Spleen (tissue), 7 donors: ENCODE measurements around the gene PSMC6.

Source experiments
- POLR2A ChIP-seq, 3 donors: fragments of 450-650 bp; IDR thresholded peaks; one replicate each; pipeline ENCODE4 v1.5.1; 2017; ENCODE audit warnings: antibody characterized with exemption in 3 of 3, mild to moderate bottlenecking in 1 of 3
- TF ChIP-seq, protein P1 (sequence below), 11 experiments: fragments of 200-600 bp in 7 of 11; fragments of 450-650 bp in 4 of 11; sonication (generic) in 4 of 11; IDR thresholded peaks in 8 of 11; conservative IDR thresholded peaks in 3 of 11; 1 replicate in 7 of 11; 2 replicates in 4 of 11; pipeline versions ENCODE4 v1.4.0 to v1.8.0; 2016 to 2021; ENCODE audit warnings: antibody characterized with exemption in 11 of 11, inconsistent platforms in 4 of 11, mild to moderate bottlenecking in 1 of 11
- donor health status: DM: no; HTN: no; CAD: no; lungs with moderate emphysema.
- donor health status: DM: no; HTN: no; CAD: no.
- donor health status: DM: no; HTN: no; CAD: no.

DNA sequence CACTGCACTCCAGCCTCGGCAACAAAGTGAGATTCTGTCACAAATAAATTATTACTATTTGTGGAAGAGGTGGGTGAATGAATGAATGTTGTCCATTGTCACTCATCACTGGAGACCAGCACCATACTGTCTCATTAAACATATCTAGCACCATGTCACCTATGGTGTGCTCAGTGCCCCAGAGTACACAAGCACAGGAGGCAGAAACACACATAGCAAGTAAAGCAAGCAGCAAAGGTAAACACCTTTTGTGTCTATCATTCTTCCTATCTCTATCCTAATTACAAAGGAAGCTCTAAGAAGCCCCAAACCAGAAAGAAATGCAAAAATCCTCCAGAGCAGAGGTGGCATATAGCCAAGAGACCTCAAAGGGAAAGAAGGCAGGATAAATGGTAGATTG, 20.8 kb upstream of the PSMC6 start:
- TF ChIP-seq POLR2A (IDR thresholded peaks at IDR 0.05) = no peak
- TF ChIP-seq, protein P1, sequence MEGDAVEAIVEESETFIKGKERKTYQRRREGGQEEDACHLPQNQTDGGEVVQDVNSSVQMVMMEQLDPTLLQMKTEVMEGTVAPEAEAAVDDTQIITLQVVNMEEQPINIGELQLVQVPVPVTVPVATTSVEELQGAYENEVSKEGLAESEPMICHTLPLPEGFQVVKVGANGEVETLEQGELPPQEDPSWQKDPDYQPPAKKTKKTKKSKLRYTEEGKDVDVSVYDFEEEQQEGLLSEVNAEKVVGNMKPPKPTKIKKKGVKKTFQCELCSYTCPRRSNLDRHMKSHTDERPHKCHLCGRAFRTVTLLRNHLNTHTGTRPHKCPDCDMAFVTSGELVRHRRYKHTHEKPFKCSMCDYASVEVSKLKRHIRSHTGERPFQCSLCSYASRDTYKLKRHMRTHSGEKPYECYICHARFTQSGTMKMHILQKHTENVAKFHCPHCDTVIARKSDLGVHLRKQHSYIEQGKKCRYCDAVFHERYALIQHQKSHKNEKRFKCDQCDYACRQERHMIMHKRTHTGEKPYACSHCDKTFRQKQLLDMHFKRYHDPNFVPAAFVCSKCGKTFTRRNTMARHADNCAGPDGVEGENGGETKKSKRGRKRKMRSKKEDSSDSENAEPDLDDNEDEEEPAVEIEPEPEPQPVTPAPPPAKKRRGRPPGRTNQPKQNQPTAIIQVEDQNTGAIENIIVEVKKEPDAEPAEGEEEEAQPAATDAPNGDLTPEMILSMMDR (IDR thresholded peaks at IDR 0.05 in 8 of 11, conservative IDR thresholded peaks at IDR 0.05 in 3 of 11) = no peak
